ENCODE measurements around the gene MPHOSPH10. TPM values are rescaled to one million over a fixed set of nuclear protein-coding genes. Genes with fewer than 3 reads are reported as not detected.

MPHOSPH10 gene
- total and polyA plus RNA-seq, 2 of the 4 experiments (the other 2 are of a cell fraction), result 5.4 to 11.2 TPM

- Histone ChIP-seq H3K79me1 (ENCODE audit: low read depth in 1 of 2, low read length in 2 of 2) (no peaks in the 10 kb centered on the region; a peak in 1 of 4 replicates), H3K18ac (ENCODE audit: low read depth, low read length) (no peak overlapping the region), H3K4me1 (ENCODE audit: control insufficient read depth, insufficient read depth, low read length) (no peaks in the 10 kb centered on the region), H3K27me3 (ENCODE audit: control insufficient read depth, insufficient read depth, low read length) (peaks cover 2% of the 10 kb centered on the region; the same call in 1 of the 2 replicates), H2BK15ac (ENCODE audit: low read depth, low read length) (no peak overlapping the region), H3K14ac (replicated peaks; ENCODE audit: low read depth, low read length) (no peak overlapping the region), H3K9me1 (ENCODE audit: insufficient read depth, low read length) (no peaks in the 10 kb centered on the region), H3K4me2 (ENCODE audit: low read depth, low read length) (no peak overlapping the region), H2BK20ac (ENCODE audit: low read depth, low read length) (no peak overlapping the region), H3K56ac (ENCODE audit: extremely low read depth, insufficient read depth, low read length) (no peak overlapping the region), H2BK120ac (ENCODE audit: low read depth, low read length) (no peak overlapping the region), H4K91ac (ENCODE audit: insufficient read depth, low read depth, low read length) (no peak overlapping the region), H2AK9ac (replicated peaks; ENCODE audit: low read depth, low read length, poor library complexity) (no peak overlapping the region), H2BK5ac (ENCODE audit: low read depth, low read length, poor library complexity, severe bottlenecking) (no peak overlapping the region), H3K27ac (ENCODE audit: insufficient read depth, low read length) (no peak overlapping the region), H2AK5ac (ENCODE audit: low read depth, low read length) (no peak overlapping the region), H3K4ac (ENCODE audit: low read depth, low read length) (no peak overlapping the region), H3K9me3 (ENCODE audit: control insufficient read depth, insufficient read depth, low read length) (no peaks in the 10 kb centered on the region), H4K20me1 (ENCODE audit: insufficient read depth, low read length) (0 out of 2 replicates have a peak, but pooled peaks cover 6% of the 10 kb centered on the region), H4K5ac (ENCODE audit: low read depth, low read length) (no peak overlapping the region), H3K4me3 (ENCODE audit: insufficient read depth, low read depth, low read length) (no peak overlapping the region), H3K23ac (ENCODE audit: low read depth, low read length) (no peak overlapping the region), H3K9ac (ENCODE audit: low read depth, low read length) (no peak overlapping the region), H2AFZ (replicated peaks; ENCODE audit: low read length, poor library complexity) (no peak overlapping the region), H3K36me3 (ENCODE audit: control insufficient read depth, insufficient read depth, low read length) (peaks cover 31% of the 10 kb centered on the region), H4K8ac (ENCODE audit: low read depth in 2 of 2, low read length in 2 of 2) (no peak overlapping the region)
- no TSS peak for BruUV-seq (replicated peaks)
- POLR2A ChIA-PET (ENCODE audit: unreplicated experiment), result interaction anchor here (0.6 kb wide), 1 partner anchor 22 kb away, joined by 9 read pairs; no protein-coding TSS in a partner anchor
- 73% methylated on average over 2 of the region's 3 CpGs; no CpG with 5 or more reads in 1 of the 2 experiments for WGBS, 2 experiments (ENCODE audit: extremely low coverage in 2 of 2, insufficient read length in 1 of 2)
- intact Hi-C loops (cut with micrococcal nuclease) (no loop called here), dilution Hi-C loops (cut with HindIII; ENCODE audit: low sequenced_read_pairs, unreplicated experiment) (no loop called here), in situ Hi-C loops (cut with MboI; ENCODE audit: low sequenced_read_pairs) (loop anchor here (10.0 kb wide), 1 partner anchor 355 kb away; no protein-coding TSS in a partner anchor)
- TF ChIP-seq CEBPB (IDR thresholded peaks at IDR 0.05; ENCODE audit: low read depth, low read length) (no peak), CTCF (conservative IDR thresholded peaks at IDR 0.05; ENCODE audit: low read depth, low read length) (no peak)
- CTCF ChIA-PET, result no interaction called here
- ATAC-seq (ENCODE audit: low read depth) (peak; percentile 24; the same call in 1 of the 2 replicates), DNase-seq (no peak)
Observed at GRCh38 chr2:71150082-71150816, 19.8 kb downstream of the MPHOSPH10 start.
